ENCODE data around the gene MYOM1.

DNA sequence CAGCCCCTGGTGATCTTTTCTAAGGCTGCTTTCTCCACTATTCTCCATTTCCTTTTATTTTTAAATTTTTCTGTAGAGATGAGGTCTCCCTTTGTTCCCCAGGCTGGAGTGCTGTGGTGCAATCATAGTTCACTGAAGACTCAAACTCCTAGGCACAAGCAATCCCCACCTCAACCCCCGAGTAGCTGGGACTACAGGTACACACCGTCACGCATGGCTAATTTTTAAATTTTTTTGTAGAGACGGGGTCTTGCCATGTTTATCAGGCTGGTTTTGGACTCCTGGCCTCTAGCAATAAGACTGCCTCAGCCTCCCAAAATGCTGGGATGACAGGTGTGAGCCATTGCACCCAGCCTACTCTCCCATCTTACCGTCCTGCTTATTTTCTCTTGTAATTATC lies 184.1 kb downstream of the MYOM1 start:
- TF ChIP-seq EZH2 (IDR thresholded peaks at IDR 0.05; ENCODE audit: borderline replicate concordance, low read depth, low read length, severe bottlenecking) (no peak), POLR2AphosphoS5 (IDR thresholded peaks at IDR 0.05; ENCODE audit: insufficient read depth, low read depth, low read length) (no peak)
